Cardiac fibroblast (primary cell): Measurements from ENCODE around the gene CELSR1.

Source experiments
- DNase-seq, 2 donors: peaks; one replicate each; pipeline versions ENCODE4 v3.0.0 to v3.0.0-alpha.2; 2010; ENCODE audit warnings: low read depth in 2 of 2
- H3K4me3 ChIP-seq, 2 donors: replicated peaks in 1 of 2; 1 replicate in 1 of 2; 2 replicates in 1 of 2; pipeline ENCODE4 v1.5.1; 2011; ENCODE audit warnings: low read depth in 2 of 2, low read length in 2 of 2, mild to moderate bottlenecking in 2 of 2, moderate library complexity in 1 of 2
- TF ChIP-seq, protein P1 (sequence below): IDR thresholded peaks from one replicate; pipeline ENCODE4 v1.5.1; 2011; ENCODE audit warnings: low read depth, mild to moderate bottlenecking, low read length, inconsistent platforms

CELSR1 gene

DNA sequence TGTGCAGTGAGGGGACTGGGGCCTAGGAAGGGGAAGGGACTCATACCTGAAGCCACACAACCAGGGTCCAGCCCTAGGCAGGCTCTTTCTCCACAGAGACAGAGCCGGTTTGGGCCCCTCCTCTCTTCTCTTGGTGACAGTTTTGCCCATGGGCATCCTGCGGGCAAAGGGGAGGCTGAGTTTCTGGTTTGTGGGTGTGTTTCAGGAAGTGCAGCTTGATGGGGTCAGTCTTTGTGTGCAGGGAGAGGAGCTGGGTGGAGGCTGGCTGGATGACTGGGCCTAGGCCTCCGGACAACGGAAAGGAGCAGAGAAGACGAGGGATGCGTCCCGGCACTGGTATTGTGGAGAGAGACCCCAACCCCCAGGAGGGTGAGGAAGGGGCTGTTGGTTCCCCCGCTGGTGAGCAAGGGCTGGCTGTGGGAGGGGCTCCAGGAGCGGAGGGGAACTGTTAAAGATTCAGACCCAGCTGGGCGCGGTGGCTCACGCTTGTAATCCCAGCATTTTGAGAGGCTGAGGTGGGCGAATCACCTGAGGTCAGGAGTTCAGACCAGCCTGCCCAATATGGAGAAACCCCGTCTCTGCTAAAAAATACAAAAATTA, 23.4 kb upstream of the CELSR1 start:
- H3K4me3 ChIP-seq = no peak overlapping the region
- TF ChIP-seq, protein P1, sequence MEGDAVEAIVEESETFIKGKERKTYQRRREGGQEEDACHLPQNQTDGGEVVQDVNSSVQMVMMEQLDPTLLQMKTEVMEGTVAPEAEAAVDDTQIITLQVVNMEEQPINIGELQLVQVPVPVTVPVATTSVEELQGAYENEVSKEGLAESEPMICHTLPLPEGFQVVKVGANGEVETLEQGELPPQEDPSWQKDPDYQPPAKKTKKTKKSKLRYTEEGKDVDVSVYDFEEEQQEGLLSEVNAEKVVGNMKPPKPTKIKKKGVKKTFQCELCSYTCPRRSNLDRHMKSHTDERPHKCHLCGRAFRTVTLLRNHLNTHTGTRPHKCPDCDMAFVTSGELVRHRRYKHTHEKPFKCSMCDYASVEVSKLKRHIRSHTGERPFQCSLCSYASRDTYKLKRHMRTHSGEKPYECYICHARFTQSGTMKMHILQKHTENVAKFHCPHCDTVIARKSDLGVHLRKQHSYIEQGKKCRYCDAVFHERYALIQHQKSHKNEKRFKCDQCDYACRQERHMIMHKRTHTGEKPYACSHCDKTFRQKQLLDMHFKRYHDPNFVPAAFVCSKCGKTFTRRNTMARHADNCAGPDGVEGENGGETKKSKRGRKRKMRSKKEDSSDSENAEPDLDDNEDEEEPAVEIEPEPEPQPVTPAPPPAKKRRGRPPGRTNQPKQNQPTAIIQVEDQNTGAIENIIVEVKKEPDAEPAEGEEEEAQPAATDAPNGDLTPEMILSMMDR = no peak
- DNase-seq = no peak

DNA sequence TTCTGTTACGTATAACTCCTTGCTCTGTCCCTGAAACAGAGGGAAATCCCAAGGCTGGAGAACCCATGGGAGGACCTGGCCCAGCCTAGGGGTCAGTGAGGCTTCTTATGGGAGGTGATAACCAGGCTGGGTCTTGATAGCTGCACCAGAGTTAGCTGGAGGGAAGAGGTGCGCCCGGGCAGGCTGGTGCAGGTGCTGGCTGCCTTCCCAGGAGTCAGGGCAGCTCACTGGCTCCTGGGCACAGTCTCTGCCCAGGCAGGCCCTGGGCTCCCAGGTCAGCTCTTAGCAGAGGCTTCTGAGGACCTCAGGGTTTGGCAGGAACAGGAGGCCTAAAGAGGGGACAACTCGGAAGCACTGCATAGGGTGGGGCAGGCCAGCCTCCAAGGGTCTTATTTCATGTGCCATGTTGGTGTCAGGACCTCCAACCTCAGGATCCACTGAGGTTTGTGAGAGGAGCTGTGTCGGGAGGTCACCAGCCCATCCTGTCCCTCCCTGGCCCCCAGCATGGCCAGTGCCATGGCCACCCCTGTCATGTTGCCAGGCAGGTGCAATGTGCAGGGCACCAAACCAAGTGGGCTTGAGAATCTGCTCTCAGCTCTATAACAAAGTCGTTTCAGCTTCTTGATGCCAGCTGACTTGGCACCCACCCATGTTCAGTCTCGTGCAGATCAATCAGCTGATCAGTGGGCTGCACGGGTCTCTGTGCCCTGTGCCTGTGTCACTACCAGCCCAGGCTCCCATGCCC, 20.5 kb upstream of the CELSR1 start:
- H3K4me3 ChIP-seq = no peak overlapping the region
- DNase-seq = no peak
- TF ChIP-seq, protein P1 = no peak

DNA sequence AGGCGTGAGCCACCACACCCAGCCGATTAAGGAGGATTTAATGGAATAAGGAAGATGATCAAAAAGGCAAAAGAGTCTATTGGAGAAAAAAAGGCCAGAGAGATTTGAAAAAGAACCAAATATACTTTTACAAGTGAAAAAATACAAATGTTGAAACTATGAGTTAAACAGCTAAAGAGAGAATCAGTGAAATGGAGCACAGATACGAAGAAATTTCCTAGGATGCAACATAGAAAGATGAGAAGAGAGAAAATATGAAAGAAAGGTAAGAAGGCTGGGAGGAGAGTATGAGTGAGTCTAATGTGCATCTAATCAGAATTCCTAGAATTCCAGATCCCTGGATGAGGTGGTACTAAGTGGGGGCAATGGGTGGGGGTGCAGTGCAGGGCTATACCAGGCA, 19.4 kb upstream of the CELSR1 start:
- TF ChIP-seq, protein P1 = no peak
- no peak for DNase-seq
- H3K4me3 ChIP-seq = no peak overlapping the region

DNA sequence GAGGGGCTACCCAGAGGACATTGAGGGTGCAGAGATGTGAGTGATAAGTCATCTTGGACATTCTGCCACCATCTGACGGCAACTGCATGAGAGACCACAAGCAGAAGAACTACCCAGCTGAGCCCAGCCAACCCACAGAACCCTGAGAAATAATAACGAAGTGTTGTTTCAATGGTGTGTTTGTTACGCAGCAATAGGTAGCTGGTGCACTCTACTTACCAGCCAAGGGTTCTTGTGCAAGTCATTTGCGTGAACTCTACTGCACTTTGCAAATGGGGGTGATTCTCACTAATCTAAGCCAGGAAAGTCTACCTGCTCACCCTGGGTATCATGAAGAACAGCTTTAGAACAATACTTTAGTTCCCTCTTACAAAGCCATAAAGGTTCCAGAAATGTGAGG, 15.8 kb upstream of the CELSR1 start:
- H3K4me3 ChIP-seq = no peak overlapping the region
- no peak for DNase-seq
- TF ChIP-seq, protein P1 = no peak

DNA sequence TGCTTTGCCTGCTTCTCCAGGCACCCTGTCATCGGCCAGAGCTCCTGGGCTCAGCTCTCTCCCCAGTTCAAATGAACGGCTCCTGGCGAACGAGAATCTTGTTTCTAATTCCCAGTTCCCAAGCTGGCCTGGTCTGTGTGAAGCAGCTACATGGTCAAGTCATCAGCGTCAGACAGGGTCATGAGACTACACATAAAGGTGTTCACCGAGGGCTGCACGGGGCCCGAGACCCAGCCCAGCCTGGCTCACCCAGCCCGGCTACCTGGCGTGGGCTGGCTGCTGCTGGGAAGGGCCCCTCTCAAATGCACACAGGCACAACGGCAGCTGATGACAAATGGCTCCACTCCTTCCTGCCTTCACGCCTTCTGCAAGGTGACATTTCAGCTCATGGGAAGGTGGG, 14.6 kb upstream of the CELSR1 start:
- no peak for DNase-seq
- TF ChIP-seq, protein P1 = no peak
- no peak overlapping the region for H3K4me3 ChIP-seq

DNA sequence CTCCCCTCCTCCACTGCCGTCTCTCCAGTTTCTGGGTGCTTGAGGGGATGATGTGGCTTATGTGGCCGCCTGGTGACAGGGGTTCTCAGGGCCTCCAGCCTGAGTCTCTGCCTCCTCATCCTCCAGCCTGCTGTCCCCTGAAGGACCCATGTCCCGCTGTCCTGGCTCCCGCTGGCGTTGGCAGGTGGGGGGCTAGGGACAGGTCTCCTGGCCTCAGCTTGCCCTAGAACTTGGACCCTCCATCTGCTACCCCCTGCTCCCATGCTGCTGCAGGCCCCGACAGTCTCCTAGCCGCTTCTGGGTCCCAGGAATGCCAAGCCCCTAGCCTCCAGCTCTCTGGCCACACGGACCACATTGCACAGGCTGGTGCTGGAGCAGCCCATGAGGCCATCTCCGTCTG, 13.9 kb upstream of the CELSR1 start:
- DNase-seq = no peak
- TF ChIP-seq, protein P1 = no peak
- no peak overlapping the region for H3K4me3 ChIP-seq
